KOPT-K1 (cell line): Measurements from ENCODE around the gene CHMP2A.
"Not testable (repeated sequence)": the region's sequence is repeated elsewhere in the genome, so short reads cannot be mapped to it uniquely, and the experiment has no call there.

Experiments used
- H3K27ac ChIP-seq: fragments of 200-600 bp; sonication (generic); 2 replicates; pipeline ENCODE4 v1.5.1; 2016; ENCODE audit warnings: antibody characterized with exemption, mild to moderate bottlenecking, low read depth, low read length; ENCODE audit not compliant: poor library complexity, severe bottlenecking
- H3K36me3 ChIP-seq: fragments of 200-600 bp; sonication (generic); 2 replicates; pipeline ENCODE4 v1.5.1; 2017; ENCODE audit warnings: antibody characterized with exemption, mild to moderate bottlenecking, low read length, moderate library complexity; ENCODE audit not compliant: insufficient read depth
- H3K9me3 ChIP-seq: fragments of 200-600 bp; sonication (generic); 2 replicates; pipeline ENCODE4 v1.5.1; 2017; ENCODE audit warnings: antibody characterized with exemption, low read length, mild to moderate bottlenecking; ENCODE audit not compliant: insufficient read depth, poor library complexity, severe bottlenecking

CHMP2A gene

GRCh38 chr19:58551123-58551497 is 3.8 kb downstream of the CHMP2A start:
- Histone ChIP-seq H3K9me3 (no peaks in the 10 kb centered on the region), H3K36me3 (peaks cover 85% of the 10 kb centered on the region), H3K27ac (no peak overlapping the region)

GRCh38 chr19:58550362-58551122 is 4.4 kb downstream of the CHMP2A start:
- Histone ChIP-seq H3K27ac (no peak overlapping the region), H3K9me3 (no peaks in the 10 kb centered on the region), H3K36me3 (peaks cover 85% of the 10 kb centered on the region)

- Histone ChIP-seq H3K27ac (no peak overlapping the region), H3K9me3 (no peaks in the 10 kb centered on the region), H3K36me3 (peaks cover 89% of the 10 kb centered on the region)
These were observed 5.1 kb downstream of the CHMP2A start for GRCh38 chr19:58549664-58550361.

GRCh38 chr19:58548859-58549663 is 5.8 kb downstream of the CHMP2A start:
- H3K9me3 ChIP-seq: no peaks in the 10 kb centered on the region
- no peak overlapping the region for H3K27ac ChIP-seq
- H3K36me3 ChIP-seq: peaks cover 91% of the 10 kb centered on the region

GRCh38 chr19:58547323-58548312 is 7.3 kb downstream of the CHMP2A start:
- H3K9me3 ChIP-seq: no peaks in the 10 kb centered on the region
- peaks cover 79% of the 10 kb centered on the region for H3K36me3 ChIP-seq
- no peak overlapping the region for H3K27ac ChIP-seq

GRCh38 chr19:58546019-58546530 is 8.8 kb downstream of the CHMP2A start:
- Histone ChIP-seq H3K9me3 (no peaks in the 10 kb centered on the region), H3K27ac (peak overlapping the region; percentile 92), H3K36me3 (peaks cover 64% of the 10 kb centered on the region)

- no peaks in the 10 kb centered on the region for H3K9me3 ChIP-seq
- H3K27ac ChIP-seq: peak overlapping the region; percentile 92
- peaks cover 58% of the 10 kb centered on the region for H3K36me3 ChIP-seq
These were observed 9.5 kb downstream of the CHMP2A start for GRCh38 chr19:58545286-58546018.

- H3K9me3 ChIP-seq: no peaks in the 10 kb centered on the region
- H3K36me3 ChIP-seq: peaks cover 51% of the 10 kb centered on the region
- H3K27ac ChIP-seq: peak overlapping the region; percentile 92
These were observed 10.2 kb downstream of the CHMP2A start for GRCh38 chr19:58544591-58545285.

GRCh38 chr19:58543826-58544590 is 10.9 kb downstream of the CHMP2A start, which contains the start of gene TRIM28:
Gene TRIM28 (plus strand): TSS chr19:58544064. CDS start chr19:58544758, 694 bp downstream.
- Histone ChIP-seq H3K36me3 (peaks cover 43% of the 10 kb centered on the region), H3K27ac (peak within 1 kb of the TSS; percentile 92), H3K9me3 (no peaks in the 10 kb centered on the region)

GRCh38 chr19:58542641-58543372 is 12.1 kb downstream of the CHMP2A start:
- not testable (repeated sequence) for H3K27ac ChIP-seq, H3K9me3 ChIP-seq
- H3K36me3 ChIP-seq: peaks cover 31% of the 10 kb centered on the region

GRCh38 chr19:58539169-58539559 is 15.7 kb downstream of the CHMP2A start:
- H3K27ac ChIP-seq: peak overlapping the region; percentile 66
- H3K9me3 ChIP-seq: not testable (repeated sequence)

More at GRCh38 chr19:58539169-58539559, 15.7 kb downstream of the CHMP2A start:
- not testable (repeated sequence) for H3K36me3 ChIP-seq
